ENCODE results near the gene FBLN1. TPM values are rescaled to one million over a fixed set of nuclear protein-coding genes. Genes with fewer than 3 reads are reported as not detected.

The FBLN1 gene
- total and polyA plus RNA-seq, 2 donors (not counting 1 experiment from before 2014, with no cell fraction given) = not detected

- Histone ChIP-seq H3K4me1 (ENCODE audit: control insufficient read depth in 2 of 2, insufficient read depth in 2 of 2, low read length in 2 of 2) (no peaks in the 10 kb centered on the region), H3K9ac (ENCODE audit: low read length) (no peak overlapping the region), H4K20me1 (ENCODE audit: control insufficient read depth, insufficient read depth, low read length, poor library complexity, severe bottlenecking) (no peaks in the 10 kb centered on the region), H3K9me3 (ENCODE audit: control extremely low read depth in 1 of 3, control insufficient read depth in 2 of 3, insufficient read depth in 1 of 3, low read length in 2 of 3) (no peaks in the 10 kb centered on the region), H3K27ac (ENCODE audit: low read length in 2 of 2) (no peak overlapping the region), H3K4me3 (ENCODE audit: control extremely low read depth in 1 of 5, extremely low read depth in 1 of 5, insufficient read depth in 1 of 5, low read depth in 2 of 5, low read length in 4 of 5) (no peak overlapping the region), H3K79me2 (ENCODE audit: control insufficient read depth, insufficient read depth, low read length) (no peaks in the 10 kb centered on the region), H3K4me2 (replicated peaks; ENCODE audit: low read depth, low read length, poor library complexity, severe bottlenecking) (no peak overlapping the region), H3K36me3 (replicated peaks in 1 of 2; ENCODE audit: control extremely low read depth in 1 of 2, control insufficient read depth in 1 of 2, extremely low read depth in 1 of 2, insufficient read depth in 2 of 2, low read length in 1 of 2) (no peaks in the 10 kb centered on the region), H3K27me3 (replicated peaks in 1 of 4; ENCODE audit: control extremely low read depth in 1 of 4, control insufficient read depth in 3 of 4, insufficient read depth in 4 of 4, low read length in 3 of 4) (no peaks in the 10 kb centered on the region), H2AFZ (ENCODE audit: insufficient read depth, low read depth, low read length, poor library complexity, severe bottlenecking) (no peak overlapping the region)
- CTCF ChIA-PET = no interaction called here
- no peak for ATAC-seq (ENCODE audit: low read depth)
- no peak for DNase-seq
- TF ChIP-seq CTCF (IDR thresholded peaks at IDR 0.05) (no peak), EZH2 (IDR thresholded peaks at IDR 0.05; ENCODE audit: borderline replicate concordance, insufficient read depth, low read depth, low read length, poor library complexity, severe bottlenecking) (no peak)
- Mint-ChIP-seq H3K9me3 (ENCODE audit: insufficient read depth) (no peaks in the 10 kb centered on the region), H3K4me3 (no peak overlapping the region), H3K27ac (no peak overlapping the region), H3K4me1 (no peaks in the 10 kb centered on the region), H3K27me3 (peaks cover 11% of the 10 kb centered on the region)
- POLR2A ChIA-PET = no interaction called here
- intact Hi-C loops (cut with micrococcal nuclease) = no loop called here
- 92% methylated on average over 6 of the region's 7 CpGs for WGBS (ENCODE audit: insufficient coverage)
These were observed 15.5 kb downstream of the FBLN1 start for GRCh38 chr22:45518136-45518535.

- intact Hi-C loops (cut with micrococcal nuclease) = no loop called here
- ChIA-PET CTCF (no interaction called here), POLR2A (no interaction called here)
- Histone ChIP-seq H3K4me3 (ENCODE audit: control extremely low read depth in 1 of 5, extremely low read depth in 1 of 5, insufficient read depth in 1 of 5, low read depth in 2 of 5, low read length in 4 of 5) (no peak overlapping the region), H3K79me2 (ENCODE audit: control insufficient read depth, insufficient read depth, low read length) (no peaks in the 10 kb centered on the region), H3K4me1 (ENCODE audit: control insufficient read depth in 2 of 2, insufficient read depth in 2 of 2, low read length in 2 of 2) (no peaks in the 10 kb centered on the region), H3K36me3 (replicated peaks in 1 of 2; ENCODE audit: control extremely low read depth in 1 of 2, control insufficient read depth in 1 of 2, extremely low read depth in 1 of 2, insufficient read depth in 2 of 2, low read length in 1 of 2) (no peaks in the 10 kb centered on the region), H3K9ac (ENCODE audit: low read length) (no peak overlapping the region), H4K20me1 (ENCODE audit: control insufficient read depth, insufficient read depth, low read length, poor library complexity, severe bottlenecking) (no peaks in the 10 kb centered on the region), H2AFZ (ENCODE audit: insufficient read depth, low read depth, low read length, poor library complexity, severe bottlenecking) (no peak overlapping the region), H3K27me3 (replicated peaks in 1 of 4; ENCODE audit: control extremely low read depth in 1 of 4, control insufficient read depth in 3 of 4, insufficient read depth in 4 of 4, low read length in 3 of 4) (no peaks in the 10 kb centered on the region), H3K4me2 (replicated peaks; ENCODE audit: low read depth, low read length, poor library complexity, severe bottlenecking) (no peak overlapping the region), H3K9me3 (ENCODE audit: control extremely low read depth in 1 of 3, control insufficient read depth in 2 of 3, insufficient read depth in 1 of 3, low read length in 2 of 3) (no peaks in the 10 kb centered on the region), H3K27ac (ENCODE audit: low read length in 2 of 2) (no peak overlapping the region)
- TF ChIP-seq CTCF (IDR thresholded peaks at IDR 0.05) = no peak
- Mint-ChIP-seq H3K4me3 (no peak overlapping the region), H3K27ac (no peak overlapping the region), H3K4me1 (no peaks in the 10 kb centered on the region), H3K27me3 (peaks cover 8% of the 10 kb centered on the region), H3K9me3 (ENCODE audit: insufficient read depth) (no peaks in the 10 kb centered on the region)
- 94% methylated on average over 17 of the region's 17 CpGs for WGBS (ENCODE audit: insufficient coverage)
- no peak for DNase-seq
- ATAC-seq (ENCODE audit: low read depth) = no peak
These were observed 15.9 kb downstream of the FBLN1 start for GRCh38 chr22:45518580-45518991.

Measured in B cell (primary cell).